Upper lobe of left lung (tissue), 6 donors: ENCODE data around the gene LRP1B. TPM values are rescaled to one million over a fixed set of nuclear protein-coding genes. Genes with fewer than 3 reads are reported as not detected.

ENCODE experiments used
- ATAC-seq, 2 donors: fragments of 200-7000 bp; cut with Tn5 transposase; one replicate each; pipeline ENCODE4 v1.9.1; 2022; ENCODE audit warnings: mild to moderate bottlenecking in 2 of 2, moderate library complexity in 2 of 2; ENCODE audit not compliant: low FRiP score in 2 of 2
- DNase-seq, 2 donors: peaks; one replicate each; pipeline ENCODE4 v3.0.0-alpha.2; 2019 to 2020
- H3K27ac ChIP-seq, 4 donors: fragments of 200-600 bp; sonication (generic); one replicate each; pipeline ENCODE4 v1.5.1; 2016 to 2019
- H3K27me3 ChIP-seq, 4 donors: fragments of 200-600 bp; sonication (generic); one replicate each; pipeline ENCODE4 v1.5.1; 2017 to 2019
- H3K36me3 ChIP-seq, 4 donors: fragments of 200-600 bp; sonication (generic); one replicate each; pipeline ENCODE4 v1.5.1; 2016 to 2019
- H3K4me1 ChIP-seq, 4 donors: fragments of 200-600 bp; sonication (generic); one replicate each; pipeline ENCODE4 v1.5.1; 2018 to 2019
- H3K4me3 ChIP-seq, 4 donors: fragments of 200-600 bp; sonication (generic); one replicate each; pipeline ENCODE4 v1.5.1; 2017 to 2019; ENCODE audit warnings: mild to moderate bottlenecking in 2 of 4, moderate library complexity in 1 of 4
- H3K9me3 ChIP-seq, 4 donors: fragments of 200-600 bp; sonication (generic); one replicate each; pipeline ENCODE4 v1.5.1; 2018 to 2019
- EP300 ChIP-seq, 4 donors: sonication (generic); formaldehyde crosslinking; IDR thresholded peaks; one replicate each; pipeline ENCODE4 v1.5.1; 2017; ENCODE audit warnings: antibody characterized with exemption in 4 of 4, control low read depth in 2 of 4
- POLR2A ChIP-seq, 4 donors: fragments of 450-650 bp; IDR thresholded peaks; one replicate each; pipeline ENCODE4 v1.5.1; 2016 to 2017; ENCODE audit warnings: antibody characterized with exemption in 4 of 4, mild to moderate bottlenecking in 2 of 4
- POLR2AphosphoS5 ChIP-seq, 2 donors: sonication (generic); formaldehyde crosslinking; IDR thresholded peaks; one replicate each; pipeline ENCODE4 v1.5.1; 2017; ENCODE audit warnings: antibody characterized with exemption in 2 of 2
- WGBS, 2 donors: methylation state at CpG; one replicate each; pipeline ENCODE4 v1.1.5; 2017 to 2018; 5-methylcytosine and 5-hydroxymethylcytosine counted together
- total RNA-seq, 6 donors: library from RNA; depleted of rRNA in 4 of 6; stranded (reverse); fragments of >200 nt in 4 of 6; gene quantifications; one replicate each; pipeline versions ENCODE4 v1.1.0 to v1.2.1, GENCODE V29; 2016 to 2021
- TF ChIP-seq, protein P1 (sequence below), 6 experiments: fragments of 450-650 bp in 4 of 6; fragments of 200-600 bp in 2 of 6; sonication (generic) in 2 of 6; IDR thresholded peaks; one replicate each; pipeline ENCODE4 v1.5.1; 2016 to 2019; ENCODE audit warnings: antibody characterized with exemption in 6 of 6
- donor health status: DM: no; HTN: no; CAD: no; lungs with moderate emphysema.
- donor health status: DM: no; HTN: yes; CAD: no; lungs with severe emphysema.

Gene LRP1B
- total RNA-seq, 6 donors from 2014 or later, result under 0.01 to 0.46 (median 0.11) TPM

DNA sequence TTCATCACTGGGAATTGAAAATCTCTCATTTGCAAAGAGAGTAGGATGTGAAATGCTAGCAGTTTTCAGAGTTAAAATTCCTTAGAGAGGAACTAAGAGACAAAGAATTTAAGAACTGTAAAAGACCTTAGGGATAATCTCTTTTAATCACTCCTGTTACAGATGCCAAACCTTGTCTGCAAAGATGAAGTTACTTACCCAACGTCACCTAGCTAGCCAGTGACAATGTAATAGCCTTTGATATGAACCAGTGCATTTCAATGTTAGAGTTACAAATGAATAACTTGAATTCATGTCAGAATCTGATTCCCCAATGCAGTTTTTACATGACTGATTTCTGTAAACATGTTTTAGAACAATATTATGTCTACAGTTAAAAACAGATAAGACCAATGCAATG lies 190.1 kb downstream of the LRP1B start:
- no peak overlapping the region for H3K27ac ChIP-seq
- H3K36me3 ChIP-seq, result no peaks in the 10 kb centered on the region
- H3K9me3 ChIP-seq, result no peaks in the 10 kb centered on the region
- no peaks in the 10 kb centered on the region for H3K27me3 ChIP-seq
- TF ChIP-seq, protein P1, sequence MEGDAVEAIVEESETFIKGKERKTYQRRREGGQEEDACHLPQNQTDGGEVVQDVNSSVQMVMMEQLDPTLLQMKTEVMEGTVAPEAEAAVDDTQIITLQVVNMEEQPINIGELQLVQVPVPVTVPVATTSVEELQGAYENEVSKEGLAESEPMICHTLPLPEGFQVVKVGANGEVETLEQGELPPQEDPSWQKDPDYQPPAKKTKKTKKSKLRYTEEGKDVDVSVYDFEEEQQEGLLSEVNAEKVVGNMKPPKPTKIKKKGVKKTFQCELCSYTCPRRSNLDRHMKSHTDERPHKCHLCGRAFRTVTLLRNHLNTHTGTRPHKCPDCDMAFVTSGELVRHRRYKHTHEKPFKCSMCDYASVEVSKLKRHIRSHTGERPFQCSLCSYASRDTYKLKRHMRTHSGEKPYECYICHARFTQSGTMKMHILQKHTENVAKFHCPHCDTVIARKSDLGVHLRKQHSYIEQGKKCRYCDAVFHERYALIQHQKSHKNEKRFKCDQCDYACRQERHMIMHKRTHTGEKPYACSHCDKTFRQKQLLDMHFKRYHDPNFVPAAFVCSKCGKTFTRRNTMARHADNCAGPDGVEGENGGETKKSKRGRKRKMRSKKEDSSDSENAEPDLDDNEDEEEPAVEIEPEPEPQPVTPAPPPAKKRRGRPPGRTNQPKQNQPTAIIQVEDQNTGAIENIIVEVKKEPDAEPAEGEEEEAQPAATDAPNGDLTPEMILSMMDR (IDR thresholded peaks at IDR 0.05), result no peak
- TF ChIP-seq POLR2AphosphoS5 (IDR thresholded peaks at IDR 0.05), result no peak
- no peak for TF ChIP-seq POLR2A (IDR thresholded peaks at IDR 0.05)
- no peak for TF ChIP-seq EP300 (IDR thresholded peaks at IDR 0.05)
- no peak overlapping the region for H3K4me3 ChIP-seq
- no peak for ATAC-seq
- no peaks in the 10 kb centered on the region for H3K4me1 ChIP-seq
- WGBS, 2 donors, result 88 to 97% methylated on average over 1 of the region's 1 CpG
- no peak for DNase-seq

DNA sequence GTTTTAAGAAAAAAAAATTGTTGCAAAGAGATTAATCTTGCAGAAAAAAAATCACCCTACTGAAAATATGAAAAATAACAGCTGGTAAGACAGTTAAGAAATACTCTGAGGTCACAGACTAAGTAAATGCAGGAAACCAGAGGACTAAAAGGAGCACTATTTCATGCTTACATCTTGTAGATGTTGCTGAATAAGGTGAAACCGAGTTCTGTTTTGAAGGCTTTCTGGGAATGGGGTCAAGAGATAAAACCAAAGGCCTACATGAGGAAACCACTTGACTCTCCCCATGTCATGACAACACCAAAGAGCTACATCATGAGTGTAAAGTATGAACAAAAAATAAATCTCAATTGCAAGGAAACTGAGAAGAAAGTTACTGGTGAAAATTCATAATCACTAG lies 197.6 kb downstream of the LRP1B start:
- Histone ChIP-seq H3K4me3 (no peak overlapping the region), H3K4me1 (no peaks in the 10 kb centered on the region), H3K36me3 (no peaks in the 10 kb centered on the region), H3K9me3 (no peaks in the 10 kb centered on the region), H3K27me3 (no peaks in the 10 kb centered on the region), H3K27ac (no peak overlapping the region)
- WGBS, 2 donors, result 48 to 70% methylated on average over 1 of the region's 1 CpG
- TF ChIP-seq, protein P1 (IDR thresholded peaks at IDR 0.05), result no peak
- TF ChIP-seq POLR2AphosphoS5 (IDR thresholded peaks at IDR 0.05), result no peak
- no peak for TF ChIP-seq POLR2A (IDR thresholded peaks at IDR 0.05)
- no peak for TF ChIP-seq EP300 (IDR thresholded peaks at IDR 0.05)
- DNase-seq, result no peak
- no peak for ATAC-seq

DNA sequence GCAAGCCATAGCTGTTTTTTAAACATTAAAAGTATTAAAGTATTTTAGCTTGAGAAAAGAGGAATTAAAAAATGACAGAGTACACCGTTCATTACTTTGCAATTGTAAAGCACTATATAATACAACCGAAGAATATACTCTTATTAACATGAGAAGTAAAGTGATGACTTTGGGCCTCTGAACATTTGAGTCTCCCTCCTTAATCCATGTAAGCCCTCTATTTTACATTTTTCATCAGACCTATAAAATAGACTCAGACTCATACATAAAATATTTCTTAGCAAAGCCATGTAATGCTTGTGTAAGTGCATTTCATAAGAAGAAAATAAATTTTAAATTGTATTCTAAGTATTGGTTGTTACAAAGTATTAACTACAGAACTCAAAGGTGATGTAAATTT lies 198.6 kb downstream of the LRP1B start:
- 86 to 87% methylated on average over 2 of the region's 2 CpGs for WGBS, 2 donors
- no peak for ATAC-seq
- DNase-seq, result no peak
- Histone ChIP-seq H3K27ac (no peak overlapping the region), H3K9me3 (no peaks in the 10 kb centered on the region), H3K4me3 (no peak overlapping the region), H3K36me3 (no peaks in the 10 kb centered on the region), H3K4me1 (no peaks in the 10 kb centered on the region), H3K27me3 (no peaks in the 10 kb centered on the region)
- TF ChIP-seq POLR2A (IDR thresholded peaks at IDR 0.05) (no peak), POLR2AphosphoS5 (IDR thresholded peaks at IDR 0.05) (no peak), EP300 (IDR thresholded peaks at IDR 0.05) (no peak)
- TF ChIP-seq, protein P1 (IDR thresholded peaks at IDR 0.05), result no peak

DNA sequence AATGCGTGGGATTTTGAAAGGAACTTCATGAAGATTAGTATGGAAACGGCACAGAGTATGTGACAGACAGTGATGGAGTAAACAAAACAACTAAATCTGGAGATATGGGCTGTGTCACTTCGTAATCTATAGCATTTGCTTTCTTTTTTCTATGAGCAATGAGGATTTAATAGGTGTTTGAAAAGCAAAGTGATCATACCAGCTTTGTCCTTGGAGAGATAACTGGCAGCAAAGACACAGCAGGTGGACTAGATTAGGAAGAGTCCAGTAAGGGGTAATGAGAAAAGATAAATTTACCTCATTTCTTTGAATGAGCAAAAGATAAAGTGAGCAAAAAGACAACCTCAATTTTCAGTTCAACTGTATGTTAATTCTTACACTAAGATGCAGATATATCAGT lies 199.0 kb downstream of the LRP1B start:
- H3K27me3 ChIP-seq, result no peaks in the 10 kb centered on the region
- TF ChIP-seq POLR2AphosphoS5 (IDR thresholded peaks at IDR 0.05) (no peak), POLR2A (IDR thresholded peaks at IDR 0.05) (no peak), EP300 (IDR thresholded peaks at IDR 0.05) (no peak)
- TF ChIP-seq, protein P1 (IDR thresholded peaks at IDR 0.05), result no peak
- no peak overlapping the region for H3K27ac ChIP-seq
- ATAC-seq (no peak), DNase-seq (no peak)
- H3K4me1 ChIP-seq, result no peaks in the 10 kb centered on the region
- H3K9me3 ChIP-seq, result no peaks in the 10 kb centered on the region
- H3K4me3 ChIP-seq, result no peak overlapping the region
- H3K36me3 ChIP-seq, result no peaks in the 10 kb centered on the region
- WGBS, 2 donors, result 46 to 55% methylated on average over 3 of the region's 3 CpGs

DNA sequence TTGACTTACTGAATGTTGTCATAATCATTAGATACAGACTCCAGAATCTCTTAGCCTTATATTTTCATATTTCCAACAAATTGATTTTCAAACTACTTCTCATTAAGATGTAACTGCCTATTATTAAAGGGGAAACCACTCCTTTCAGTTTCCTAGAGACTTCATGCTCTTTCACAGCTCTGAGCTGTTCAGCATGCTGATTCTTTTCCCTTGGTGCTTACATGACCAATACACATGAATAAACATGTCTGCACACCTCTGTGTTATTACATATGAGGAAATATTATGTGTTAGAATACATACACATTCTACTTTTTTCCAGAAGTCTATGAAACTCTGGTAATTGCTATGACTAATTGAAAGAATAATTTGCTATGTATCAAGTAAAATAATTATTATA lies 200.0 kb downstream of the LRP1B start:
- no peak for TF ChIP-seq POLR2AphosphoS5 (IDR thresholded peaks at IDR 0.05)
- no peak for TF ChIP-seq EP300 (IDR thresholded peaks at IDR 0.05)
- TF ChIP-seq, protein P1 (IDR thresholded peaks at IDR 0.05), result no peak
- TF ChIP-seq POLR2A (IDR thresholded peaks at IDR 0.05), result no peak
- no peak for ATAC-seq

More for the DNA sequence above, 200.0 kb downstream of the LRP1B start:
- Histone ChIP-seq H3K4me1 (no peaks in the 10 kb centered on the region), H3K27me3 (no peaks in the 10 kb centered on the region), H3K9me3 (no peaks in the 10 kb centered on the region), H3K36me3 (no peaks in the 10 kb centered on the region), H3K27ac (no peak overlapping the region), H3K4me3 (no peak overlapping the region)
- DNase-seq, result no peak
